Measurements from ENCODE around the gene AQP1. TPM values are rescaled to one million over a fixed set of nuclear protein-coding genes. Genes with fewer than 3 reads are reported as not detected.

AQP1 gene
- total and polyA plus RNA-seq, 4 donors, result 8.9 to 76.3 (median 23.5) TPM

GRCh38 chr7:30914596-30914995 lies 2.9 kb downstream of the AQP1 start (continued):
- TF ChIP-seq JUND (IDR thresholded peaks at IDR 0.05) (no peak), REST (IDR thresholded peaks at IDR 0.05) (no peak), YY1 (IDR thresholded peaks at IDR 0.05) (no peak)

- H3K4me1 ChIP-seq (ENCODE audit: control insufficient read depth in 4 of 4, insufficient read depth in 4 of 4, low read length in 3 of 4), result no peaks in the 10 kb centered on the region
- WGBS, result 83% methylated on average over 11 of the region's 11 CpGs
- H3K9ac ChIP-seq (ENCODE audit: low read depth in 1 of 2, low read length in 2 of 2), result no peak overlapping the region
- no peaks in the 10 kb centered on the region for H3K36me3 ChIP-seq (ENCODE audit: control insufficient read depth in 4 of 4, insufficient read depth in 3 of 4, low read depth in 1 of 4, low read length in 3 of 4)
- H3K9me3 ChIP-seq (ENCODE audit: control insufficient read depth in 4 of 4, low read length in 3 of 4), result no peaks in the 10 kb centered on the region
- no peak overlapping the region for H3K4me3 ChIP-seq (ENCODE audit: low read depth in 1 of 3, low read length in 3 of 3)
- DNase-seq (ENCODE audit: low spot score), result peak; percentile 80
- TF ChIP-seq HNF4G (IDR thresholded peaks at IDR 0.05) (no peak), HNF4A (conservative IDR thresholded peaks at IDR 0.05) (no peak), FOXA1 (IDR thresholded peaks at IDR 0.05) (no peak), RAD21 (IDR thresholded peaks at IDR 0.05) (no peak), JUND (IDR thresholded peaks at IDR 0.05) (no peak), YY1 (IDR thresholded peaks at IDR 0.05) (no peak), FOXA2 (IDR thresholded peaks at IDR 0.05) (no peak), EGR1 (IDR thresholded peaks at IDR 0.05; ENCODE audit: low read depth in 2 of 2) (no peak), CTCF (IDR thresholded peaks at IDR 0.05; ENCODE audit: low read depth, low read length, missing input control) (no peak), RXRA (IDR thresholded peaks at IDR 0.05) (no peak), TAF1 (conservative IDR thresholded peaks at IDR 0.05) (no peak)
- TF ChIP-seq, protein P1, sequence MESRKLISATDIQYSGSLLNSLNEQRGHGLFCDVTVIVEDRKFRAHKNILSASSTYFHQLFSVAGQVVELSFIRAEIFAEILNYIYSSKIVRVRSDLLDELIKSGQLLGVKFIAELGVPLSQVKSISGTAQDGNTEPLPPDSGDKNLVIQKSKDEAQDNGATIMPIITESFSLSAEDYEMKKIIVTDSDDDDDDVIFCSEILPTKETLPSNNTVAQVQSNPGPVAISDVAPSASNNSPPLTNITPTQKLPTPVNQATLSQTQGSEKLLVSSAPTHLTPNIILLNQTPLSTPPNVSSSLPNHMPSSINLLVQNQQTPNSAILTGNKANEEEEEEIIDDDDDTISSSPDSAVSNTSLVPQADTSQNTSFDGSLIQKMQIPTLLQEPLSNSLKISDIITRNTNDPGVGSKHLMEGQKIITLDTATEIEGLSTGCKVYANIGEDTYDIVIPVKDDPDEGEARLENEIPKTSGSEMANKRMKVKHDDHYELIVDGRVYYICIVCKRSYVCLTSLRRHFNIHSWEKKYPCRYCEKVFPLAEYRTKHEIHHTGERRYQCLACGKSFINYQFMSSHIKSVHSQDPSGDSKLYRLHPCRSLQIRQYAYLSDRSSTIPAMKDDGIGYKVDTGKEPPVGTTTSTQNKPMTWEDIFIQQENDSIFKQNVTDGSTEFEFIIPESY (IDR thresholded peaks at IDR 0.05), result no peak
- TF ChIP-seq, protein P2, sequence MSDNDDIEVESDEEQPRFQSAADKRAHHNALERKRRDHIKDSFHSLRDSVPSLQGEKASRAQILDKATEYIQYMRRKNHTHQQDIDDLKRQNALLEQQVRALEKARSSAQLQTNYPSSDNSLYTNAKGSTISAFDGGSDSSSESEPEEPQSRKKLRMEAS (IDR thresholded peaks at IDR 0.05), result no peak
- no peak overlapping the region for H3K27ac ChIP-seq (ENCODE audit: low read depth in 1 of 2, low read length in 2 of 2)
- no peaks in the 10 kb centered on the region for H3K27me3 ChIP-seq (ENCODE audit: control insufficient read depth in 4 of 4, insufficient read depth in 4 of 4, low read length in 3 of 4)
These were observed 3.5 kb downstream of the AQP1 start for GRCh38 chr7:30915005-30915601.
